Left lobe of liver (tissue), 2 donors: Measurements from ENCODE around the gene DNASE1L1. TPM values are rescaled to one million over a fixed set of nuclear protein-coding genes. Genes with fewer than 3 reads are reported as not detected.
A peak's percentile ranks its signal among the peaks of the same experiment; 100 is the strongest.

Experiments used
- ATAC-seq: fragments of 200-7000 bp; cut with Tn5 transposase; one replicate; pipeline ENCODE4 v1.9.1; 2020; ENCODE audit warnings: mild to moderate bottlenecking, moderate library complexity
- DNase-seq: peaks from one replicate; pipeline ENCODE4 v3.0.0-alpha.2; 2020; ENCODE audit warnings: low spot score
- total RNA-seq: library from RNA; stranded (reverse); gene quantifications from one replicate; pipeline ENCODE4 v1.2.1, GENCODE V29; 2021
- donor health status: DM: no; HTN: no; CAD: no; lungs with moderate emphysema.
- donor health status: DM: no; HTN: yes; CAD: no.

DNASE1L1 gene
- total RNA-seq, 1 donor from 2014 or later, result 14.9 TPM

GRCh38 chrX:154436983-154437752, 28.1 kb upstream of the DNASE1L1 start, which contains the start of gene GDI1:
GDI1 (plus strand) TSS chrX:154437154; CDS start chrX:154437255, 101 bp downstream.
- peak; percentile 60 for DNase-seq
- peak; percentile 76 for ATAC-seq

GRCh38 chrX:154436374-154436982, 27.4 kb upstream of the DNASE1L1 start:
- no peak for DNase-seq
- peak; percentile 67 for ATAC-seq

- ATAC-seq (no peak), DNase-seq (no peak)
Measured at GRCh38 chrX:154435171-154435733, 26.2 kb upstream of the DNASE1L1 start.

GRCh38 chrX:154434394-154435168, 25.5 kb upstream of the DNASE1L1 start:
- ATAC-seq, result no peak
- DNase-seq, result no peak

GRCh38 chrX:154433605-154434004, 24.6 kb upstream of the DNASE1L1 start:
- no peak for DNase-seq
- ATAC-seq, result no peak

- ATAC-seq (no peak), DNase-seq (no peak)
Measured at GRCh38 chrX:154432210-154432609, 23.2 kb upstream of the DNASE1L1 start.

GRCh38 chrX:154431341-154431740, 22.3 kb upstream of the DNASE1L1 start:
- no peak for ATAC-seq
- no peak for DNase-seq

GRCh38 chrX:154430916-154431315, 21.9 kb upstream of the DNASE1L1 start:
- ATAC-seq, result no peak
- no peak for DNase-seq

- DNase-seq (no peak), ATAC-seq (no peak)
Measured at GRCh38 chrX:154430479-154430878, 21.4 kb upstream of the DNASE1L1 start.

- no peak for ATAC-seq
- no peak for DNase-seq
Measured at GRCh38 chrX:154429711-154430110, 20.7 kb upstream of the DNASE1L1 start.

GRCh38 chrX:154428176-154429171, 19.4 kb upstream of the DNASE1L1 start, which contains the start of gene ATP6AP1:
ATP6AP1 (plus strand) TSS chrX:154428677; CDS start chrX:154428693, 16 bp downstream.
- peak; percentile 99 for ATAC-seq
- DNase-seq, result peak; percentile 92

GRCh38 chrX:154426916-154427770, 18.1 kb upstream of the DNASE1L1 start:
- DNase-seq, result no peak
- ATAC-seq, result no peak

GRCh38 chrX:154420402-154420756, 11.3 kb upstream of the DNASE1L1 start:
- ATAC-seq, result no peak

GRCh38 chrX:154419688-154420401, 10.8 kb upstream of the DNASE1L1 start:
- DNase-seq (no peak), ATAC-seq (peak; percentile 33)

More at GRCh38 chrX:154420402-154420756, 11.3 kb upstream of the DNASE1L1 start:
- no peak for DNase-seq

GRCh38 chrX:154419189-154419588, 10.1 kb upstream of the DNASE1L1 start:
- ATAC-seq (no peak), DNase-seq (no peak)

- DNase-seq (no peak), ATAC-seq (no peak)
Measured at GRCh38 chrX:154417157-154417556, 8.1 kb upstream of the DNASE1L1 start.

- no peak for DNase-seq
Measured at GRCh38 chrX:154413142-154413541, 4.1 kb upstream of the DNASE1L1 start.

GRCh38 chrX:154412468-154412867, 3.4 kb upstream of the DNASE1L1 start:
- no peak for ATAC-seq

More at GRCh38 chrX:154413142-154413541, 4.1 kb upstream of the DNASE1L1 start:
- no peak for ATAC-seq

More at GRCh38 chrX:154412468-154412867, 3.4 kb upstream of the DNASE1L1 start:
- no peak for DNase-seq
